ENCODE measurements around the gene C9orf72.

C9orf72 gene

GRCh38 chr9:27528076-27528885 lies 45.0 kb downstream of the C9orf72 start:
- no peaks in the 10 kb centered on the region for H3K36me3 Mint-ChIP-seq (ENCODE audit: low read depth)
- H3K4me1 Mint-ChIP-seq (ENCODE audit: low read depth) = peaks cover 8% of the 10 kb centered on the region
- H3K27ac Mint-ChIP-seq = no peak overlapping the region
- H3K4me3 Mint-ChIP-seq = peak overlapping the region; percentile 89
- peak; percentile 65 for DNase-seq (ENCODE audit: low spot score)
- no peaks in the 10 kb centered on the region for H3K9me3 Mint-ChIP-seq
- H3K27me3 Mint-ChIP-seq (ENCODE audit: low read depth) = peaks cover 54% of the 10 kb centered on the region

- Mint-ChIP-seq H3K4me1 (ENCODE audit: low read depth) (peaks cover 8% of the 10 kb centered on the region), H3K36me3 (ENCODE audit: low read depth) (no peaks in the 10 kb centered on the region), H3K9me3 (no peaks in the 10 kb centered on the region), H3K27ac (no peak overlapping the region), H3K27me3 (ENCODE audit: low read depth) (peaks cover 50% of the 10 kb centered on the region), H3K4me3 (peak overlapping the region; percentile 89)
- DNase-seq (ENCODE audit: low spot score) = no peak
Observed at GRCh38 chr9:27527702-27528075, 45.6 kb downstream of the C9orf72 start.

DNA sequence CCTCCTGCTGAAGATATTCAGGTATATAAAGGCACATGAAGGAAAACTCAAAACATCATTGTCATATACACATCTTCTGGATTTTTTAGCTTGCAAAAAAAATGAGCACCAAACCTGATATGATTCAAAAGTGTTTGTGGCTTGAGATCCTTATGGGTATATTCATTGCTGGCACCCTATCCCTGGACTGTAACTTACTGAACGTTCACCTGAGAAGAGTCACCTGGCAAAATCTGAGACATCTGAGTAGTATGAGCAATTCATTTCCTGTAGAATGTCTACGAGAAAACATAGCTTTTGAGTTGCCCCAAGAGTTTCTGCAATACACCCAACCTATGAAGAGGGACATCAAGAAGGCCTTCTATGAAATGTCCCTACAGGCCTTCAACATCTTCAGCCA lies 49.0 kb downstream of the C9orf72 start, which contains the start of gene IFNK:
IFNK (plus strand) TSS at position 55 of the 400 bp plus-strand sequence; CDS start at position 102, 47 bp downstream.
- Mint-ChIP-seq H3K4me3 (no peak within 1 kb of the TSS), H3K36me3 (ENCODE audit: low read depth) (no peaks in the 10 kb centered on the region), H3K27me3 (ENCODE audit: low read depth) (peaks cover 38% of the 10 kb centered on the region), H3K27ac (no peak within 1 kb of the TSS), H3K4me1 (ENCODE audit: low read depth) (peaks cover 8% of the 10 kb centered on the region), H3K9me3 (no peaks in the 10 kb centered on the region)
- DNase-seq (ENCODE audit: low spot score) = no peak

GRCh38 chr9:27523141-27523540 lies 50.1 kb downstream of the C9orf72 start:
- Mint-ChIP-seq H3K4me3 (no peak overlapping the region), H3K27me3 (ENCODE audit: low read depth) (peaks cover 35% of the 10 kb centered on the region), H3K36me3 (ENCODE audit: low read depth) (no peaks in the 10 kb centered on the region), H3K9me3 (no peaks in the 10 kb centered on the region), H3K4me1 (ENCODE audit: low read depth) (peaks cover 2% of the 10 kb centered on the region), H3K27ac (no peak overlapping the region)
- no peak for DNase-seq (ENCODE audit: low spot score)

DNA sequence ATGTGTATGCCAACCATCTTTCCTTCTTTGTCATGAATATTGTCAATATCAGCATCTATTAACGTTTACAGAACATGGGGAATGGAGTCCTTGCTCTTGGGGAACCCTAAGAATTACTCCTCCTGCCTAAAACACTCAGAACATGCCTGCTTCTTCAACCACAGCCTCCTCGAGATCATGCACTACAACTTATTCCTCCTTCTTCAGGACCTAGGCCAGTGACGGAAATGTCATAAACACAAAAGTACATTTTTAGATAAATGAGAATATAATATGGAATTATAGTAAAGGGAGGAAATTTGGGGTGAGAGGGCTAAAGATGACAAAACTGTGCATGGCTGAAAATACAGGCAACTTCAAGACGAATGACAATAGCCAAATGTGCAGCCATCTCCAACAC lies 52.3 kb downstream of the C9orf72 start:
- no peaks in the 10 kb centered on the region for H3K9me3 Mint-ChIP-seq
- H3K4me3 Mint-ChIP-seq = no peak overlapping the region
- H3K4me1 Mint-ChIP-seq (ENCODE audit: low read depth) = no peaks in the 10 kb centered on the region
- H3K27ac Mint-ChIP-seq = no peak overlapping the region
- DNase-seq (ENCODE audit: low spot score) = no peak
- H3K27me3 Mint-ChIP-seq (ENCODE audit: low read depth) = peaks cover 15% of the 10 kb centered on the region
- H3K36me3 Mint-ChIP-seq (ENCODE audit: low read depth) = no peaks in the 10 kb centered on the region

GRCh38 chr9:27519466-27520465 lies 53.5 kb downstream of the C9orf72 start:
- H3K4me3 Mint-ChIP-seq = no peak overlapping the region
- DNase-seq (ENCODE audit: low spot score) = no peak
- no peak overlapping the region for H3K27ac Mint-ChIP-seq
- H3K36me3 Mint-ChIP-seq (ENCODE audit: low read depth) = no peaks in the 10 kb centered on the region
- H3K4me1 Mint-ChIP-seq (ENCODE audit: low read depth) = no peaks in the 10 kb centered on the region
- no peaks in the 10 kb centered on the region for H3K9me3 Mint-ChIP-seq
- H3K27me3 Mint-ChIP-seq (ENCODE audit: low read depth) = peaks cover 7% of the 10 kb centered on the region

- Mint-ChIP-seq H3K36me3 (ENCODE audit: low read depth) (no peaks in the 10 kb centered on the region), H3K9me3 (no peaks in the 10 kb centered on the region), H3K4me3 (no peak overlapping the region), H3K27ac (no peak overlapping the region), H3K27me3 (ENCODE audit: low read depth) (peaks cover 2% of the 10 kb centered on the region), H3K4me1 (ENCODE audit: low read depth) (no peaks in the 10 kb centered on the region)
- no peak for DNase-seq (ENCODE audit: low spot score)
Observed at GRCh38 chr9:27518809-27519208, 54.5 kb downstream of the C9orf72 start.

- H3K9me3 Mint-ChIP-seq = no peaks in the 10 kb centered on the region
- peaks cover 2% of the 10 kb centered on the region for H3K27me3 Mint-ChIP-seq (ENCODE audit: low read depth)
- H3K4me1 Mint-ChIP-seq (ENCODE audit: low read depth) = no peaks in the 10 kb centered on the region
- H3K4me3 Mint-ChIP-seq = no peak overlapping the region
- H3K27ac Mint-ChIP-seq = no peak overlapping the region
- H3K36me3 Mint-ChIP-seq (ENCODE audit: low read depth) = no peaks in the 10 kb centered on the region
- no peak for DNase-seq (ENCODE audit: low spot score)
Observed at GRCh38 chr9:27518006-27518405, 55.3 kb downstream of the C9orf72 start.

DNA sequence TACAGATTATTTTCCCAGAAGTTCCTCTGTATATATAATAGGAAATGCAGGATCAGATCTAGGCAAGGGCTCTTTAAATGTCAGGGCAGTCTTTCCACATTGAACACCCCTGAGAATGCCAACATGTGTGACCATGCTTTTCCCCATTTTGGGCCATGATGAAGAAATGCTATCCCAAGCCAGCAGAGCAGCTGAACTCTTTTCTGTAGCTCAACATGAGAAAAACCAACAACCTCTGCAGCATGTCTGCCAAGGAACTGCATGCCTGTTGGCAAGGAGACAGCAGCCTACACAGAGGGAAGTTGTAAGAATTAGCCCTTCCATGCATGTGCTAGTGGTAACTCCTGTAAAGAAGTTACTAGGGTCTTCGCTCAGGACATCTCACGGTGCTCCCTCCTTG lies 58.7 kb downstream of the C9orf72 start:
- no peak overlapping the region for H3K27ac Mint-ChIP-seq
- no peaks in the 10 kb centered on the region for H3K36me3 Mint-ChIP-seq (ENCODE audit: low read depth)
- H3K9me3 Mint-ChIP-seq = no peaks in the 10 kb centered on the region
- H3K4me1 Mint-ChIP-seq (ENCODE audit: low read depth) = no peaks in the 10 kb centered on the region
- no peaks in the 10 kb centered on the region for H3K27me3 Mint-ChIP-seq (ENCODE audit: low read depth)
- no peak overlapping the region for H3K4me3 Mint-ChIP-seq
- DNase-seq (ENCODE audit: low spot score) = no peak

DNA sequence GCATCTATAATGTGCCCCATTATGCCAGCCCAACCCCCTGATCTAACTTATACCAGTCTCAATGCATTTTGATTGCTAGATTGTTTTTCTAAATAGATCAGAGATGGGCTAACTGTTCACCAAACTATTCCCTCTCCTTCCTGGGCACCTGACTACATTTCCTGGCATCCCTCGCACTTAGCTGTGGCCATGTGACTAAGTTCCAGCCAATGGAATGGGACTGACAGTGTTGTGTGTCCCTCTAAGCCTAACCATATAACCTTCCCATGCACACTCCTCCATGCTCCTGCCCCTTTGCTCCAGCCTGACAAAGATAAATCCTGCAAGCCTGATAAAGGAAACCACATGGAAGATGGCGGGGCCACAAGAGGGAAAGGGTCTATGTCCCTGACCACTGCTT lies 61.5 kb downstream of the C9orf72 start:
- Mint-ChIP-seq H3K9me3 (no peaks in the 10 kb centered on the region), H3K27me3 (ENCODE audit: low read depth) (peaks cover 2% of the 10 kb centered on the region), H3K36me3 (ENCODE audit: low read depth) (no peaks in the 10 kb centered on the region), H3K4me1 (ENCODE audit: low read depth) (no peaks in the 10 kb centered on the region), H3K27ac (no peak overlapping the region), H3K4me3 (no peak overlapping the region)
- no peak for DNase-seq (ENCODE audit: low spot score)

GRCh38 chr9:27510780-27511179 lies 62.5 kb downstream of the C9orf72 start:
- no peaks in the 10 kb centered on the region for H3K4me1 Mint-ChIP-seq (ENCODE audit: low read depth)
- H3K36me3 Mint-ChIP-seq (ENCODE audit: low read depth) = no peaks in the 10 kb centered on the region

GRCh38 chr9:27506981-27507380 lies 66.3 kb downstream of the C9orf72 start:
- Mint-ChIP-seq H3K4me1 (ENCODE audit: low read depth) (no peaks in the 10 kb centered on the region), H3K27ac (no peak overlapping the region), H3K4me3 (no peak overlapping the region), H3K27me3 (ENCODE audit: low read depth) (peaks cover 2% of the 10 kb centered on the region), H3K9me3 (no peaks in the 10 kb centered on the region), H3K36me3 (ENCODE audit: low read depth) (no peaks in the 10 kb centered on the region)
- DNase-seq (ENCODE audit: low spot score) = no peak

More at GRCh38 chr9:27510780-27511179, 62.5 kb downstream of the C9orf72 start:
- peaks cover 2% of the 10 kb centered on the region for H3K27me3 Mint-ChIP-seq (ENCODE audit: low read depth)
- no peak overlapping the region for H3K27ac Mint-ChIP-seq
- no peak overlapping the region for H3K4me3 Mint-ChIP-seq
- no peaks in the 10 kb centered on the region for H3K9me3 Mint-ChIP-seq
- DNase-seq (ENCODE audit: low spot score) = no peak

GRCh38 chr9:27505744-27506161 lies 67.5 kb downstream of the C9orf72 start:
- Mint-ChIP-seq H3K36me3 (ENCODE audit: low read depth) (no peaks in the 10 kb centered on the region), H3K4me1 (ENCODE audit: low read depth) (peaks cover 3% of the 10 kb centered on the region), H3K27ac (no peak overlapping the region), H3K9me3 (no peaks in the 10 kb centered on the region), H3K27me3 (ENCODE audit: low read depth) (peaks cover 2% of the 10 kb centered on the region), H3K4me3 (no peak overlapping the region)
- DNase-seq (ENCODE audit: low spot score) = no peak

- H3K27me3 Mint-ChIP-seq (ENCODE audit: low read depth) = peaks cover 2% of the 10 kb centered on the region
- DNase-seq (ENCODE audit: low spot score) = no peak
- H3K4me3 Mint-ChIP-seq = no peak overlapping the region
- no peaks in the 10 kb centered on the region for H3K9me3 Mint-ChIP-seq
- H3K36me3 Mint-ChIP-seq (ENCODE audit: low read depth) = no peaks in the 10 kb centered on the region
- H3K4me1 Mint-ChIP-seq (ENCODE audit: low read depth) = peaks cover 8% of the 10 kb centered on the region
- no peak overlapping the region for H3K27ac Mint-ChIP-seq
Observed at GRCh38 chr9:27504259-27504658, 69.0 kb downstream of the C9orf72 start.

Measured in T-helper 2 cell treated with Interferon-gamma antibody and Interleukin-4, amounts not matched to agents 5 μg/mL and 100 μg/mL, for 36 hours (primary cell).